Measurements from ENCODE around the gene EXOC3L4.

The EXOC3L4 gene

GRCh38 chr14:103099081-103099732 is 4.7 kb downstream of the EXOC3L4 start:
- Histone ChIP-seq H3K9me3 (ENCODE audit: severe bottlenecking) (no peaks in the 10 kb centered on the region), H3K27ac (no peak overlapping the region; the same call in 1 of the 2 replicates), H3K4me3 (ENCODE audit: low read depth, low read length) (no peak overlapping the region), H3K27me3 (ENCODE audit: insufficient read depth, low read depth, severe bottlenecking) (peaks cover 5% of the 10 kb centered on the region), H3K36me3 (no peaks in the 10 kb centered on the region)
- TF ChIP-seq CTCF (IDR thresholded peaks at IDR 0.05; ENCODE audit: low read depth, low read length): no peak
- DNase-seq: no peak

GRCh38 chr14:103099733-103100280 is 5.3 kb downstream of the EXOC3L4 start:
- H3K9me3 ChIP-seq (ENCODE audit: severe bottlenecking): no peaks in the 10 kb centered on the region
- no peak for TF ChIP-seq CTCF (IDR thresholded peaks at IDR 0.05; ENCODE audit: low read depth, low read length)
- H3K36me3 ChIP-seq: no peaks in the 10 kb centered on the region
- H3K4me3 ChIP-seq (ENCODE audit: low read depth, low read length): no peak overlapping the region
- no peak for DNase-seq
- H3K27me3 ChIP-seq (ENCODE audit: insufficient read depth, low read depth, severe bottlenecking): peaks cover 11% of the 10 kb centered on the region
- H3K27ac ChIP-seq: no peak overlapping the region

- H3K36me3 ChIP-seq: no peaks in the 10 kb centered on the region
- no peak for DNase-seq
- TF ChIP-seq CTCF (IDR thresholded peaks at IDR 0.05; ENCODE audit: low read depth, low read length): no peak
- H3K27ac ChIP-seq: no peak overlapping the region
- H3K27me3 ChIP-seq (ENCODE audit: insufficient read depth, low read depth, severe bottlenecking): peaks cover 11% of the 10 kb centered on the region
- no peaks in the 10 kb centered on the region for H3K9me3 ChIP-seq (ENCODE audit: severe bottlenecking)
- no peak overlapping the region for H3K4me3 ChIP-seq (ENCODE audit: low read depth, low read length)
These were observed 6.0 kb downstream of the EXOC3L4 start for GRCh38 chr14:103100281-103101121.

- no peaks in the 10 kb centered on the region for H3K36me3 ChIP-seq
- no peaks in the 10 kb centered on the region for H3K9me3 ChIP-seq (ENCODE audit: severe bottlenecking)
- no peak for TF ChIP-seq CTCF (IDR thresholded peaks at IDR 0.05; ENCODE audit: low read depth, low read length)
- peaks cover 11% of the 10 kb centered on the region for H3K27me3 ChIP-seq (ENCODE audit: insufficient read depth, low read depth, severe bottlenecking)
- no peak for DNase-seq
- no peak overlapping the region for H3K4me3 ChIP-seq (ENCODE audit: low read depth, low read length)
- no peak overlapping the region for H3K27ac ChIP-seq
These were observed 6.9 kb downstream of the EXOC3L4 start for GRCh38 chr14:103101257-103101962.

GRCh38 chr14:103101963-103102688 is 7.6 kb downstream of the EXOC3L4 start:
- no peak overlapping the region for H3K4me3 ChIP-seq (ENCODE audit: low read depth, low read length)
- H3K27me3 ChIP-seq (ENCODE audit: insufficient read depth, low read depth, severe bottlenecking): peaks cover 11% of the 10 kb centered on the region
- H3K27ac ChIP-seq: no peak overlapping the region
- no peak for DNase-seq
- H3K9me3 ChIP-seq (ENCODE audit: severe bottlenecking): no peaks in the 10 kb centered on the region
- no peaks in the 10 kb centered on the region for H3K36me3 ChIP-seq
- TF ChIP-seq CTCF (IDR thresholded peaks at IDR 0.05; ENCODE audit: low read depth, low read length): no peak

Measured in WERI-Rb-1 (cell line).